Measurements from ENCODE around the gene PRDX2. TPM values are rescaled to one million over a fixed set of nuclear protein-coding genes. Genes with fewer than 3 reads are reported as not detected.

The PRDX2 gene
- total and polyA plus RNA-seq, 12 donors = 235 to 827 (median 744) TPM

GRCh38 chr19:12756150-12756883 lies 45.3 kb downstream of the PRDX2 start:
- DNase-seq = no peak
- peaks cover 0 to 26% (median 9%) of the 10 kb centered on the region in 7 donors for H3K27me3 ChIP-seq
- H3K36me3 ChIP-seq = peaks cover 0 to 2% (median 0%) of the 10 kb centered on the region in 9 donors
- TF ChIP-seq CTCF (IDR thresholded peaks at IDR 0.05) = no peak
- H3K27ac ChIP-seq = no peak overlapping the region
- no peak overlapping the region for H3K4me3 ChIP-seq
- 78 to 82% methylated on average over 19 of the region's 19 CpGs for WGBS, 2 donors
- peaks cover 0 to 19% (median 11%) of the 10 kb centered on the region in 9 donors for H3K4me1 ChIP-seq
- no peaks in the 10 kb centered on the region for H3K9me3 ChIP-seq
- ATAC-seq = no peak
- intact Hi-C loops (cut with DNase I) = loop anchor here in 3 of 10 donors (5.0 kb wide), 3 partner anchors 39 to 91 kb away; no protein-coding TSS in a partner anchor

- ATAC-seq (no peak), DNase-seq (no peak)
- intact Hi-C loops (cut with DNase I) = loop anchor here in 3 of 10 donors (5.0 kb wide), 3 partner anchors 37 to 93 kb away; no protein-coding TSS in a partner anchor
- Histone ChIP-seq H3K9me3 (no peaks in the 10 kb centered on the region), H3K36me3 (no peaks in the 10 kb centered on the region), H3K27ac (no peak overlapping the region), H3K4me1 (peaks cover 0 to 13% (median 11%) of the 10 kb centered on the region in 9 donors), H3K4me3 (no peak overlapping the region), H3K27me3 (peaks cover 0 to 42% (median 26%) of the 10 kb centered on the region in 7 donors)
- WGBS, 2 donors = 66% methylated on average over 50 of the region's 50 CpGs
- no peak for TF ChIP-seq CTCF (IDR thresholded peaks at IDR 0.05)
Measured at GRCh38 chr19:12754465-12755196, 47.0 kb downstream of the PRDX2 start.

- no peak overlapping the region for H3K4me3 ChIP-seq
- H3K9me3 ChIP-seq = peaks cover 0 to 8% (median 0%) of the 10 kb centered on the region in 11 donors
- H3K36me3 ChIP-seq = peaks cover 0 to 13% (median 8%) of the 10 kb centered on the region in 9 donors
- intact Hi-C loops (cut with DNase I) = no loop called here
- no peak for ATAC-seq
- H3K27ac ChIP-seq = no peak overlapping the region
- WGBS, 2 donors = 83% methylated on average over 23 of the region's 23 CpGs
- H3K27me3 ChIP-seq = peaks cover 0 to 50% (median 29%) of the 10 kb centered on the region in 7 donors
- peaks cover 0 to 4% (median 2%) of the 10 kb centered on the region in 9 donors for H3K4me1 ChIP-seq
- TF ChIP-seq CTCF (IDR thresholded peaks at IDR 0.05) = no peak
- no peak for DNase-seq
Measured at GRCh38 chr19:12752056-12752781, 49.4 kb downstream of the PRDX2 start.

GRCh38 chr19:12751635-12752034 lies 50.0 kb downstream of the PRDX2 start, which contains the start of gene BEST2:
BEST2 (plus strand) TSS chr19:12751791; CDS start chr19:12752593, 802 bp downstream.
- Histone ChIP-seq H3K27ac (no peak within 1 kb of the TSS), H3K4me1 (no peaks in the 10 kb centered on the region), H3K9me3 (peaks cover 0 to 9% (median 0%) of the 10 kb centered on the region in 11 donors), H3K4me3 (no peak within 1 kb of the TSS), H3K27me3 (peaks cover 0 to 50% (median 29%) of the 10 kb centered on the region in 7 donors), H3K36me3 (peaks cover 0 to 19% (median 12%) of the 10 kb centered on the region in 9 donors)
- intact Hi-C loops (cut with DNase I) = no loop called here
- TF ChIP-seq CTCF (IDR thresholded peaks at IDR 0.05) = no peak
- ATAC-seq (no peak), DNase-seq (no peak)
- WGBS, 2 donors = 50 to 51% methylated on average over 14 of the region's 14 CpGs
